HL-60 (cell line): ENCODE results near the gene TMPRSS2.

Source experiments
- DNase-seq, 2 experiments: peaks; one replicate each; pipeline ENCODE4 v3.0.0-alpha.2; 2010 to 2020; ENCODE audit warnings: low read depth in 1 of 2, low spot score in 1 of 2
- H3K27ac ChIP-seq: fragments of 250-450 bp; sonication (Bioruptor Pico); replicated peaks from 2 replicates; pipeline ENCODE4 v1.5.1; 2020; ENCODE audit warnings: mild to moderate bottlenecking, moderate library complexity
- H3K27me3 ChIP-seq: fragments of 250-450 bp; sonication (Bioruptor Pico); 2 replicates; pipeline ENCODE4 v1.5.1; 2021; ENCODE audit warnings: mild to moderate bottlenecking, moderate library complexity; ENCODE audit not compliant: insufficient read depth, poor library complexity, severe bottlenecking
- H3K4me3 ChIP-seq: replicated peaks from 2 replicates; pipeline ENCODE4 v1.5.1; 2011; ENCODE audit warnings: mild to moderate bottlenecking, control low read depth, low read length; ENCODE audit not compliant: insufficient read depth
- GABPA ChIP-seq: IDR thresholded peaks from 2 replicates; pipeline ENCODE4 v1.6.1; 2012; ENCODE audit warnings: low read depth
- POLR2AphosphoS5 ChIP-seq: IDR thresholded peaks from 2 replicates; pipeline ENCODE4 v1.6.1; 2012; ENCODE audit warnings: low read depth
- SPI1 ChIP-seq: IDR thresholded peaks from 2 replicates; pipeline ENCODE4 v1.6.1; 2012; ENCODE audit warnings: low read depth, mild to moderate bottlenecking, borderline replicate concordance
- TF ChIP-seq, protein P1 (sequence below): IDR thresholded peaks from one replicate; pipeline ENCODE4 v1.5.1; 2011; ENCODE audit warnings: low read length, control low read depth, inconsistent platforms; ENCODE audit not compliant: insufficient read depth
- TF ChIP-seq, protein P2 (sequence below): IDR thresholded peaks from 2 replicates; pipeline ENCODE4 v1.6.1; 2012; ENCODE audit warnings: low read depth; ENCODE audit not compliant: insufficient replicate concordance

The TMPRSS2 gene

DNA sequence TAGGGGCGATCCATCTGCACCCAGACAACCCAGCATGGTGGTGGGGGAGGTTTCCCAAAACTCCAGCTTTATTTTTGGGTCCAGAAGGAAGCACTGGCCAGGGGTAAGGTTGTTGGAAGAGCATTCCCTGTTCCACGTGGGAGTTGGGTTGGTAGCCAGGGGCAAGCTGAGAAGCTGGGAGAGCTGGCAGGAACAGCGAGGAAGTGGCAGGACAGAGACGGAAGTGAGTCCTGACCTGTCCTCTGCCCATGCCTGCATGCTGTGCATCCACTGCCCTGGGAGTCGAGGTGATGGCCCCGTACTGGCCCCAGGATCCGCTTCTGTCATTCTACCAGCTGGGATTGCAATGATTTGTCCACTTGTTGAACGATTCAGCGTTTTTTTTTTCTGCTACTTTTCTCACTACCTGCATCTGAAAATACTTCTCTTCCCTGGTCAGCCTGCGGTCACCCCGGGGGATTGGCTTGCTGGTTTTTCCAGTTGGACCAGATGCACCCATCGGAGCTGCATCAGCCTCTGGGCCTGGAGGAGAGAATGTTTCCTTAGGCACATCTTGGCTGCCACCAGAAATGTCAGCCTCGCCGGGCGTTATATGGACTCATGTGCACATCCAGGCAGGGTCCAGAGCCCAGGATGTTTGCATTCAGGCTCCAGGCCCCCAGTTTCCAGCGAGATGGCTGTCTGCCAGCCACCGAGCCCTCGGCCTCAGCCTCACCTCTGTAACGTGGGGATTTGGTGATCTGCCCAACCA lies 28.3 kb upstream of the TMPRSS2 start:
- TF ChIP-seq SPI1 (no peak), GABPA (no peak), POLR2AphosphoS5 (no peak)
- TF ChIP-seq, protein P1, sequence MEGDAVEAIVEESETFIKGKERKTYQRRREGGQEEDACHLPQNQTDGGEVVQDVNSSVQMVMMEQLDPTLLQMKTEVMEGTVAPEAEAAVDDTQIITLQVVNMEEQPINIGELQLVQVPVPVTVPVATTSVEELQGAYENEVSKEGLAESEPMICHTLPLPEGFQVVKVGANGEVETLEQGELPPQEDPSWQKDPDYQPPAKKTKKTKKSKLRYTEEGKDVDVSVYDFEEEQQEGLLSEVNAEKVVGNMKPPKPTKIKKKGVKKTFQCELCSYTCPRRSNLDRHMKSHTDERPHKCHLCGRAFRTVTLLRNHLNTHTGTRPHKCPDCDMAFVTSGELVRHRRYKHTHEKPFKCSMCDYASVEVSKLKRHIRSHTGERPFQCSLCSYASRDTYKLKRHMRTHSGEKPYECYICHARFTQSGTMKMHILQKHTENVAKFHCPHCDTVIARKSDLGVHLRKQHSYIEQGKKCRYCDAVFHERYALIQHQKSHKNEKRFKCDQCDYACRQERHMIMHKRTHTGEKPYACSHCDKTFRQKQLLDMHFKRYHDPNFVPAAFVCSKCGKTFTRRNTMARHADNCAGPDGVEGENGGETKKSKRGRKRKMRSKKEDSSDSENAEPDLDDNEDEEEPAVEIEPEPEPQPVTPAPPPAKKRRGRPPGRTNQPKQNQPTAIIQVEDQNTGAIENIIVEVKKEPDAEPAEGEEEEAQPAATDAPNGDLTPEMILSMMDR, result no peak
- TF ChIP-seq, protein P2, sequence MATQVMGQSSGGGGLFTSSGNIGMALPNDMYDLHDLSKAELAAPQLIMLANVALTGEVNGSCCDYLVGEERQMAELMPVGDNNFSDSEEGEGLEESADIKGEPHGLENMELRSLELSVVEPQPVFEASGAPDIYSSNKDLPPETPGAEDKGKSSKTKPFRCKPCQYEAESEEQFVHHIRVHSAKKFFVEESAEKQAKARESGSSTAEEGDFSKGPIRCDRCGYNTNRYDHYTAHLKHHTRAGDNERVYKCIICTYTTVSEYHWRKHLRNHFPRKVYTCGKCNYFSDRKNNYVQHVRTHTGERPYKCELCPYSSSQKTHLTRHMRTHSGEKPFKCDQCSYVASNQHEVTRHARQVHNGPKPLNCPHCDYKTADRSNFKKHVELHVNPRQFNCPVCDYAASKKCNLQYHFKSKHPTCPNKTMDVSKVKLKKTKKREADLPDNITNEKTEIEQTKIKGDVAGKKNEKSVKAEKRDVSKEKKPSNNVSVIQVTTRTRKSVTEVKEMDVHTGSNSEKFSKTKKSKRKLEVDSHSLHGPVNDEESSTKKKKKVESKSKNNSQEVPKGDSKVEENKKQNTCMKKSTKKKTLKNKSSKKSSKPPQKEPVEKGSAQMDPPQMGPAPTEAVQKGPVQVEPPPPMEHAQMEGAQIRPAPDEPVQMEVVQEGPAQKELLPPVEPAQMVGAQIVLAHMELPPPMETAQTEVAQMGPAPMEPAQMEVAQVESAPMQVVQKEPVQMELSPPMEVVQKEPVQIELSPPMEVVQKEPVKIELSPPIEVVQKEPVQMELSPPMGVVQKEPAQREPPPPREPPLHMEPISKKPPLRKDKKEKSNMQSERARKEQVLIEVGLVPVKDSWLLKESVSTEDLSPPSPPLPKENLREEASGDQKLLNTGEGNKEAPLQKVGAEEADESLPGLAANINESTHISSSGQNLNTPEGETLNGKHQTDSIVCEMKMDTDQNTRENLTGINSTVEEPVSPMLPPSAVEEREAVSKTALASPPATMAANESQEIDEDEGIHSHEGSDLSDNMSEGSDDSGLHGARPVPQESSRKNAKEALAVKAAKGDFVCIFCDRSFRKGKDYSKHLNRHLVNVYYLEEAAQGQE, result no peak
- no peak for DNase-seq
- peaks cover 4% of the 10 kb centered on the region for H3K27me3 ChIP-seq
- no peak overlapping the region for H3K27ac ChIP-seq
- no peak overlapping the region for H3K4me3 ChIP-seq

DNA sequence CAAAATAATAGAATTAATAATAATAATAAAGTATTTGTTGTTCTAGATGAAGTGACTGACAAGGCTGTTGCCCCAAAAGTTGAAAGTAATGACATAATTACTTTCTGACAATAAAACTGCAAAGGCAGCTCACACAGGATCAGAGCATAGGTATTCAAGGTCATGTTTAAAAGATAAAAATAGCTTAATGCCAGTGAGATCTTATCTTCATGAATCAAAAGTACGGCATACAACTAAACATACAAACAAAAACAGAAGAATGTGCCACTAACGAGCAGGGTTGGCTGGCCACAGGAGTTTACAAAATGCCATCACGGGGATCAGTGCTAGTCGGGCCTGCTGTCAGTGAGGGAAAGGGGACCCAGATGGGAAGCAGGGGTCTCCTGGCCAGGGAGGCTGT lies 22.4 kb upstream of the TMPRSS2 start:
- DNase-seq, result no peak
- no peaks in the 10 kb centered on the region for H3K27me3 ChIP-seq
- H3K4me3 ChIP-seq, result no peak overlapping the region
- TF ChIP-seq, protein P1, result no peak
- TF ChIP-seq GABPA, result no peak
- no peak for TF ChIP-seq POLR2AphosphoS5
- no peak for TF ChIP-seq SPI1
- TF ChIP-seq, protein P2, result no peak
- H3K27ac ChIP-seq, result no peak overlapping the region

DNA sequence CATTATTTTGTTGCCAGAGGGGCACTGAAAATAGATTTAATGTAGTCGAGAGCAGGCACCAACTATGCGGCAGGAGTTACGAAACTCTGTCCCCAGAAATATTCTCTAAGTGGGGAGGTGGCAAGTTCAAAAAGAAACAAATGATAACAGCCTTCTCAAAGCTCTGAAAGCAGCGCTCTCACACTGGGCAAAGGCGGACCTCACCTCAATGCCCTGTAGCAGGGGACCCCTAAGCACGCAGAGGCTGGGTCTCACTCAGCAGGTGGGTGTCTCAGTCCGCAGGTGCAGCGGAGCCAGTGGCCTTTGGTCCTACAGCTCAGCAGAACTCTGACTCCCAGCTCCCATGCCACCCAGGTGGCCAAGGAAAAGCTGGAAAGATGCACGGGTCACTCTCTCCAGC lies 21.8 kb upstream of the TMPRSS2 start:
- Histone ChIP-seq H3K4me3 (no peak overlapping the region), H3K27me3 (no peaks in the 10 kb centered on the region), H3K27ac (no peak overlapping the region)
- no peak for DNase-seq
- TF ChIP-seq SPI1 (no peak), POLR2AphosphoS5 (no peak), GABPA (no peak)
- TF ChIP-seq, protein P2, result no peak
- TF ChIP-seq, protein P1, result no peak
